Measurements from ENCODE around the gene BGN. TPM values are rescaled to one million over a fixed set of nuclear protein-coding genes. Genes with fewer than 3 reads are reported as not detected.

Gene BGN
- total RNA-seq, 1 donor from 2014 or later, result 28.1 TPM

- no peak for DNase-seq
These were observed 35.8 kb downstream of the BGN start for GRCh38 chrX:153530411-153531129.

GRCh38 chrX:153533091-153533490 lies 38.3 kb downstream of the BGN start:
- no peak for DNase-seq

GRCh38 chrX:153537080-153537479 lies 42.3 kb downstream of the BGN start:
- no peak for DNase-seq

DNA sequence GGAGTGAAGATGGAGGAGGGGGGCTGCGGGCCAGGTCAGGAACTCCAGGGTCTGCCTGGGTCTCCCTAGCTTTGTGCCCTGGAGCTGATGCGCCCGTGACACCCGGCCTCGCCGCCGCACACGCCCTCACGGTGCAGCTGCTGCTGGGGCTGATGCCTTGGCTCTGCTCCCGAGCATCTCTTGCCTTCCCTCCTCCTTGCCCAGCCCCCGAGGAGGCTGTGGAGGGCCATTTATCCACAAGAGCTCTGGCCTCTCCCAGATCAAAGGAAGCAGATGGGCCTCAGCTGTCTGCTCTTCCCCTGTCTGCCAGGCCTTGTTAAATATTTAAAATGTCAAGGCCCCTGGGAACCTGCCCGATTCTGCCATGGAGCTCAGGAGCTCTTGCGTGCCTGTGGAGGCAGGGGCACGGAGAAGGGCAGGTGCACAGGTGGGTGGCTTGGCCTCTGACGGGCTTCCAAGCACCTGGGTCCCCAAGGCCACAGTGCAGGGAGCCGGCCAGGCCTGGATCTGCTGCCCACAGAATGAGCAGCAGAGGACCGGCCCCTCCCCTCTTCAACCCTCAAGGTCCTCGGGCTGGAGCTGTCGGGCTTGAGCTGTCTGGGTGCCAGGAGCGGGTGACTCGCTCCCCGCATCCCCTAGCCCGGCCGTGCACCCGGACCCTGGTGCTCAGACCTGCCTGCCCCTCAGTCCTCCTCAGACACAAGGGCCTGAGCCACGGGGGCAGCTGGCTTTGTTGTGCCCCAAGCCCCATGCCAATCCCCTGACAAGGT lies 42.9 kb downstream of the BGN start:
- DNase-seq, result no peak

DNA sequence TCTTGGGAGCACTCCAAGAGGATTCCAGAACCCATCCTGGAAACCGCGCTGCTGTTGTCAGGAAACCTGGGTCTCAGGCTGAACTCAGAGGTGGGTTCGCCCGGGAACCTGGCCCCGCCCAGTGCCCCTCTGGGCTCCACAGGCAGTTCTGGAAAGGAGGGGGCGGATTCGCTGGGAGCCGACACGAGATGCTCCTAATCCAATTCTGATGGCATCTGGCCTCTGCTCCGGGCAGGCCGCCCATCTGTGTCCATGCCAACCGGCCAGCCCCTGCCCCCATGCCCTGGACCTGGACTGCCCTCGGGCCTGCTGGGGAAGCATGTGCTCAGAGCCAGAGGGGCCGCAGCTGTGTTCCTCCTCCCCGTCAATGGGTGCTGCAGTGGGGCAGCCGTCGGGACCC lies 43.6 kb downstream of the BGN start:
- no peak for DNase-seq

DNA sequence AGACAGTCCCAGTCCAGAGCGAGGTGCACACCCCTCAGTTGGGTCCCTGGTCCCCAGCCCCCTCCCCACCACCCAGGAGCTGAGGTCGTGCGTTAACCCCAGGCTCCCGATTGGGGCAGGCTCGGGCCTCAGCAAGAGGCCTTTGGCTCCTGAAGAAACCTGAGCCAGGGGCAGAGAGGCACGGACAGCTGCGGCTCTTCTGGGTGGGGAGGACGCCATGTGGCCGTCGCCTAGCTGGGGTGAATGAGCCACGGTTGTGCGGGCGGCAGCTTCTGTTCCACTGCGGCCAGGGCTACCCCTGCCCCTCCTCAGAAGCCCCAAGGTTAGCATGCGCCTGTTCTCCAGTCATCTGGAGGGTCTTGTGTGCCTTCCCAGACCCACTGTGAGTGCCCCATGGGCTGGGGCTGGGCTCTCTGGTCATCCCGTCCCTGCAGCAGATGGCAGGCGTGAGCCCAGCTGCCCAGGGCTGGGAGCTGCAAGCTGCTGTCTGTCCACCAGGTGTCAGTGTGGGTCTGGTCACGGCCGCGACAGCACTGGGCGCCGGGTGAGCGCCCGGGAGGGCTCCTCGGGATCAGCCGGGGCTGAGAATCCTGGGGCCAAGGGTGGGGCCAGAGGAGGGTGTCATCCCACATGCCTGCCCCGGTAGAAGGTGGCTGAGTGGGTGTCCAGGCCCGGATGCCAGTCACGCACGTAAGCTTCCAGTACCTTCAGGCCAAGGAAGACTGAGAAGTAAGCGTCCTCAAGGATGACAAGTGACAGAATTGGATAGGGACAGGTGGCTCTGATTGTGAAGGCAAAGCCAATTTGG lies 44.6 kb downstream of the BGN start:
- DNase-seq, result no peak

- no peak for DNase-seq
These were observed 45.2 kb downstream of the BGN start for GRCh38 chrX:153539979-153540358.

DNA sequence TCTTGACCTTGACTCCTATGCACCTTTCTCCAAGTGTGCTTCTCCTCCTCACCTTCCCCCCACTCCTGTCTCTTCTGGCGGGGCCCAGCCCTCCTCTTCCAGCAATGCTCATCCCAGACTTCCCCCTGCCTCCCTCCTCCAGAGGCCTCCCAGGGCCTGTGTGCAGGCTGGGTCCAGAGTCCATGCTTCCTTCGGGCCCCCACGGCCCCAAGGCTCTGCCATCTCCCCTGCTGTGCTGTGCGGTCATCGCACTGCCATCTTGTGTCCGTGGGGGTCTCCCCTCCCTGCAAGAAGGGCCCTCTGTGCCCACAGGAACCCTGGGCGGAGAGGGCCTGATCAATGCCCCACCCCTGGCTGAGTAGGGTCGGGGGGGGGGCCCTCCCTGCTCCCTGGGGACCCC lies 49.9 kb downstream of the BGN start:
- DNase-seq, result no peak

DNA sequence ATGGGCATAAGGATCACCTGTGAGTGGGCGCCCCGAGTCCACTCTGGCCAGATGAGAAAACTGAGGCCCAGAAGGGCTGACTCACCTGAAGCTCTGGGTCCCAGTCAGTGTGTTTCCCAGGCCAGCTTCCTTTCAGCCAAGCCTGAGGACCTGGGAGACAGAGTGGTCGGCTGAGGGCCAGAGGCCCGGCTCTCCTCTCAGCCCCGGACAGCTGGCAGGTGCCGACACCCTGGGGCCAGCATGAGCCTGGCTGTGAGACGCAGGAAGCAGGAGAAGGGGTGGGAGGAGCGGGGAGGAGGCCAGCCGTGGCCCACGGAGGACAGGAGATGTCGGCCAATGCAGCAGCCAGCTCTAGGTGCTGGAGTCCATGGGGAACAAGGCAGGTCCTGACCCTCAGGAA lies 51.6 kb downstream of the BGN start:
- DNase-seq, result no peak

GRCh38 chrX:153547195-153547594 lies 52.4 kb downstream of the BGN start:
- DNase-seq, result no peak

DNA sequence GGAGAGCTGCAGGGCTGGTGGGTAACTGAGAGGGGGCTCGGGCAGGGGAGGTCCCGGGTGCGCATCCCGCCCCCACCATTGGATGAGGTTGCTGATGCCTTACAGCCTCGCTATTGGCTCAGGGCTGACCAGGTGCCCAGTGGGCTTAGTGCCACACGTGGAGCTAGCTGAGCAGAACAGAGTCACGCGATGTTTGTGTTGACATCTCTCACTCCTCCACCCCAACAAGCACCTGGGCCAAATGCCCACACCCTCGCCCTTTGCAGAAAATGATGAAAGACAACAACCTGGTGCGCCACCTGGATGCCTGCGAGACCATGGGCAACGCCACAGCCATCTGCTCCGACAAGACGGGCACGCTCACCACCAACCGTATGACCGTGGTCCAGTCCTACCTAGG lies 54.5 kb downstream of the BGN start:
- no peak for DNase-seq

DNA sequence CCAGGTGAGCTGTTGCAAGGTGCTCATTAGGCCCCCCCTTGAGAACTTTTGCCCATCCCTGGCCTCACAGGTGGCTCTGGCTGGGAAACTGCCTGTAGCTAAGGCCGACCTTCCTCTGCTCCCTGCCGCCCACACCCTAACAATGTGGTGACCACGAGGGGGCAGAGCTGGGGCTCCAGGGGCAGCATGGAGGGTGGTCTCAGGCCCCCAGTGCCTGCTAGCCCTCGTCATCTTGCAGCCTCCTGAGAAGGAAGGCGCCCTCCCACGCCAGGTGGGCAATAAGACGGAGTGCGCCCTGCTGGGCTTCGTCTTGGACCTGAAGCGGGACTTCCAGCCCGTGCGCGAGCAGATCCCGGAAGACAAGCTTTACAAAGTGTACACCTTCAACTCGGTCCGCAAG lies 55.0 kb downstream of the BGN start:
- DNase-seq, result no peak

DNA sequence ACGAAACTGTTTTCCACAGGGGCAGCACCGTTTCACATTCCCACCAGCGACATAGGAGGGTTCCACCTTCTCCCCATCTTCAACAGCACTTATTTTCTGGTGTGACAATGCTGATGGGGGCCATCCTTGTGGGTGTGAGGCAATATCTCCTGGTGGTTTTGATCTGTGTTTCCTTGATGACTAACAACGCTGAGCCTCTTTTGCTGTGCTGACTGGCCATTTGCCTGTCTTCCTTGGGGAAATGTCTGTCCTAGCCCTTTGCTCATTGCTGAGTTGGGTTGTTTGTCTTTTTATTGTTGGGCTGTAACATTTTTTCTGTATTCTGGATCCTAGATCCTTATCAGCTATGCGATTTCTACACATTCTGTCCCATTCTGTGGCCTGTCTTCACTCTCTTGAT lies 56.4 kb downstream of the BGN start:
- no peak for DNase-seq

- DNase-seq, result peak; percentile 46
These were observed 59.9 kb downstream of the BGN start for GRCh38 chrX:153554519-153555167.

GRCh38 chrX:153556767-153557166 lies 62.0 kb downstream of the BGN start:
- no peak for DNase-seq

DNA sequence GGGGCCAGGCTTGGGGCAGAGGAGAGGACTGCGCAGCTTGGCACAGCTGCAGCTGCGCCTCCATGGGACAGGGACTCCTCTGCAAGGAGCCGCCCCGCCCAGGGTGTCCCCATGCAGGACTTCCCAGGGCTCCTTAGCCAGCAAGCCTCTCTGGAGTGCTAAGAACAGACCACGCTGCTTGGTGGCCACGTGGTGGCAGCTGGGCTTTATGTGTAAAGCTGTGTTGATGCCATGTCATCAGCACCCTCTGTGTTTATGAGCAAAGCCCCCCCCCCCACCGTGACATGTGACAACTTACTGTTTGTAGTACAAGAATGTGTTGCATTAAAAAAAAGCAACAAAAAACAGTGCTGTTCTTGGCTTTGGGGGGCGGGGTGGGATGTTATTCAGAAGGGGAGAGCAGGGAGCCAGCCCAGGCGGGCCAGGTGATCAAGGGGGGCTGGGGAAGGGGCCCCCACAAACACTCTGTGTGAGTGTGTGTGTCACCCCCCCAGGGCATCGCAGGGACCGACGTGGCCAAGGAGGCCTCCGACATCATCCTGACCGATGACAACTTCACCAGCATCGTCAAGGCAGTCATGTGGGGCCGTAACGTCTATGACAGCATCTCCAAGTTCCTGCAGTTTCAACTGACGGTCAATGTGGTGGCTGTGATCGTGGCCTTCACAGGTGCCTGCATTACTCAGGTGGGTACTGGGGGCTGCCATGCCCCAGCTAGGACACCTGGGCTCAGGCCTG lies 63.0 kb downstream of the BGN start:
- DNase-seq, result no peak

Other genes with a start within 250 kb of the BGN start
- gene PNMA6F, start 173.2 kb upstream of the BGN start, total RNA-seq, result not detected
- gene ZNF275, start 160.8 kb upstream of the BGN start, total RNA-seq, result 8.0 TPM
- gene PNMA6E, start 93.6 kb upstream of the BGN start, total RNA-seq, result not detected
- 0.59 TPM for gene ZFP92, start 83.5 kb upstream of the BGN start, total RNA-seq
- 6.1 TPM for gene TREX2, start 48.9 kb upstream of the BGN start, total RNA-seq
- gene HAUS7, start 24.4 kb upstream of the BGN start, total RNA-seq, result 12.9 TPM
- gene ATP2B3, start 22.7 kb downstream of the BGN start, total RNA-seq, result 0.10 TPM
- gene CCNQ, start 104.2 kb downstream of the BGN start, total RNA-seq, result 11.1 TPM
- gene DUSP9, start 152.2 kb downstream of the BGN start, total RNA-seq, result 0.10 TPM
- 0.99 TPM for gene PNCK, start 178.8 kb downstream of the BGN start, total RNA-seq
- gene SLC6A8, start 192.9 kb downstream of the BGN start, total RNA-seq, result 22.0 TPM
- gene BCAP31, start 229.4 kb downstream of the BGN start, total RNA-seq, result 92.8 TPM
- 4.0 TPM for gene ABCD1, start 229.9 kb downstream of the BGN start, total RNA-seq

All from skin of body (tissue), 2 donors.